GM06990 (cell line): ENCODE measurements around the gene CTAGE8.
"Not testable (repeated sequence)": the region's sequence is repeated elsewhere in the genome, so short reads cannot be mapped to it uniquely, and the experiment has no call there.

Experiments
- DNase-seq: peaks from one replicate; pipeline ENCODE4 v3.0.0-alpha.2; 2011; ENCODE audit not compliant: insufficient read length; ENCODE audit errors: extremely low read depth
- H3K27me3 ChIP-seq: replicated peaks from 2 replicates; pipeline ENCODE4 v1.6.0; 2011; ENCODE audit warnings: low read length; ENCODE audit not compliant: control insufficient read depth, insufficient read depth
- H3K36me3 ChIP-seq: 2 replicates; pipeline ENCODE4 v1.5.1; 2011; ENCODE audit warnings: low read length; ENCODE audit not compliant: control insufficient read depth, insufficient read depth
- H3K4me3 ChIP-seq: replicated peaks from 2 replicates; pipeline ENCODE4 v1.5.1; 2011; ENCODE audit warnings: low read depth, mild to moderate bottlenecking, control low read depth, low read length

The CTAGE8 gene

DNA sequence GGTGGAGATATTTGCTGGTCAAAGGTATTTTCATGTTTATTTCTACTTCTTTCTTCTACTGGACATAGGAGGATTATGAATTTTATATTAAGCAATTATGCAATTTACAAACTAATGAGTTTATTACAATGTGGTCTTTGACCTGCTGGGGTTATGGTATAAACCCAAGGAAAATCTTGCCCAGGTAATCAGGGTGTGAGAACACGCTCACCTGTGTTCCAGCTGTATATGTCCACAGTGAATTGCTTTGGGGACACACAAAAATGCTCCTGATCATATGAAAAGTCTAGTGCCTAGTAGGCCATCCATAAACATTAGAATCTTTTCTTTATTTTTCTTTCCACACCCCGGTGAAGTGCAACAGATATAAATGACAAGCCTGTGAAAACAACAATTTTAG, 29.7 kb downstream of the CTAGE8 start, which contains the start of gene OR2A42:
TSS of gene OR2A42 (minus strand) at position 241 of the 400 bp plus-strand sequence. CDS start 6,762 bp downstream, outside the sequence.
- DNase-seq, H3K36me3 ChIP-seq, H3K27me3 ChIP-seq, H3K4me3 ChIP-seq: not testable (repeated sequence)

GRCh38 chr7:144238530-144239082, 30.5 kb downstream of the CTAGE8 start:
- not testable (repeated sequence) for H3K36me3 ChIP-seq, H3K4me3 ChIP-seq, H3K27me3 ChIP-seq, DNase-seq

GRCh38 chr7:144233039-144233438, 36.0 kb downstream of the CTAGE8 start:
- not testable (repeated sequence) for DNase-seq, H3K27me3 ChIP-seq, H3K36me3 ChIP-seq, H3K4me3 ChIP-seq

DNA sequence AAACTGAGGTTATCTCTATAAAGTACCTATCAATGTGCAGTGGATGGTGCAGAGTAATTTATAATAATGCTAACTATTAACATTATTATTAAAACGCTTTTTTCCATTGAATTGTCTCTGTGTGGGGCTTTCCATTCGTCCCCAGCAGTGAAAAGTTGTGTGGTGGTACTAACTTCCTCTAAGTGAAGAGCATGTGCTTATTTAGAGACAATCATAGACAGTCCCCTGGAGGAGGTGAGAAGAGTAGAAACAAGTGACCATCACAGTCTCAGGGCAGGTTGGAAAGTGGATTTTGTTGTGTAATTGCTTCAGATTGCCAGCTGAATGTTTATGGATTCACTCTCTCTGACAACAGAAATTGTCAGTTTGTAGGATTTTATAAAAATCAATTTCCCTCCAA, 38.1 kb downstream of the CTAGE8 start:
- not testable (repeated sequence) for H3K27me3 ChIP-seq, DNase-seq, H3K36me3 ChIP-seq, H3K4me3 ChIP-seq

DNA sequence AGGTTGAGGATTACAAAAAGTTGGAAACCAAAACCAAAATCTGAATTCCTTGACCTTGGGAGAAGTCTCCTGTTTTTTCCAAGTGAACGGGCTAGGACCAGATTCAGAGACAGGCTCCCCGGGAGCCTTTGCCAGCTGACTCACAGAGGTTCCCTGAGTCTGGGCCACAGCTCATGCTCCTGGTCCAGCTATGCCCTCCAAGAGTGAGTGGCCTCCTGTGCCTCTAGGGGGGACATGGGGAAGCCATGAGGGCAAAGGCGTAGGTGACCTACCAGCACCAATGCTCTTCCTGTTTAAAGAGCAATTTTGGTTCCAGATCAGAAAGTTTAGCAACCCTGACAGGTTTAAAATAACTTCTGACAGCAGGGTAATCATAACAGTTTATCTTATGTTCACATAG, 40.3 kb downstream of the CTAGE8 start:
- not testable (repeated sequence) for DNase-seq, H3K27me3 ChIP-seq, H3K4me3 ChIP-seq, H3K36me3 ChIP-seq

- H3K4me3 ChIP-seq, H3K27me3 ChIP-seq, H3K36me3 ChIP-seq, DNase-seq: not testable (repeated sequence)
Observed at GRCh38 chr7:144226866-144227265, 42.2 kb downstream of the CTAGE8 start.

DNA sequence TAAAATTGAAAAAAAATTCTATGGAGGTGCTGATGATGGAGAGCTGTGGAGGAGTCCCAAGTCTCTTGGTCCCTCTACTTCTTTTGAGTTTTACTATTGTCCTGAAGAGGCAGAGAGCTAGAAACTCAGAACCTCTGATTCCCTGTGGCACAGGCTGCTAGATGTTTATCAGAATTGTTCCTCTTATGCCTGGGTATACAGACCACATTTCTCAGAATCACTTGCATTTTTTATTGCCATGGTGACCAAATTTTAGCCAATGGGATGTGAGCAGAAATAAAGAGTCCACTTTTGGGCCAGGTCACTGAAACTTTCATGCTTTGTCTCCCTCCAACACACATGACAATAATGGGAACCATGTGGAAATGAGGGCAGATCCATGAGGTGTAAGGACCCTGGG, 45.4 kb downstream of the CTAGE8 start:
- not testable (repeated sequence) for DNase-seq, H3K27me3 ChIP-seq, H3K4me3 ChIP-seq, H3K36me3 ChIP-seq

GRCh38 chr7:144220531-144220930, 48.6 kb downstream of the CTAGE8 start:
- not testable (repeated sequence) for H3K27me3 ChIP-seq, H3K36me3 ChIP-seq, H3K4me3 ChIP-seq, DNase-seq

GRCh38 chr7:144219149-144219548, 49.9 kb downstream of the CTAGE8 start:
- not testable (repeated sequence) for H3K27me3 ChIP-seq, H3K36me3 ChIP-seq, DNase-seq, H3K4me3 ChIP-seq

GRCh38 chr7:144218581-144218980, 50.5 kb downstream of the CTAGE8 start:
- not testable (repeated sequence) for H3K36me3 ChIP-seq, H3K4me3 ChIP-seq, DNase-seq, H3K27me3 ChIP-seq

DNA sequence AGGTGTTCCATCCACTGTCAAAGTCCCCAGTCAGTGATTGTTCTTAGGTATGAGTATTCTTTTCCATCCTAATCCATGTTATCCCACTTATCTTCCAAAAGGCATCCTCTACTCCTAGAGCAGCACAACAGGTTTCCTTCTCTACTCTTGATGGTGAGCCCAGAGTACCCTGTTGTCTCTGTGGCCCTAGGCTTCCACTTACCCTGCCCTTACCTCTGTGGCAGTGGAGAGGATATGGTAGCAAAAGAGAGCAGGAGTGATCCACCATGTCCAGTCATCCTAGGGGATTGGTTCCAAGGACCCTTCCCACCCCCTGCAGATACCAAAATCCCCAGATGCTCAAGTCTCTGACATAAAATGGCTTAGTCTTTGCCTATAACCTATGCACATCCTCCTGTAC, 51.9 kb downstream of the CTAGE8 start:
- not testable (repeated sequence) for H3K4me3 ChIP-seq, DNase-seq, H3K36me3 ChIP-seq, H3K27me3 ChIP-seq
